ENCODE results near the gene APOB. TPM values are rescaled to one million over a fixed set of nuclear protein-coding genes. Genes with fewer than 3 reads are reported as not detected.

The APOB gene
- total RNA-seq, 3 donors from 2014 or later (not counting 1 experiment from before 2014, with no cell fraction given): not detected

- DNase-seq (peak; percentile 51 to 81), ATAC-seq (peak in 2 of 3 donors; percentile 76 to 84)
- H3K4me1 ChIP-seq (ENCODE audit: control insufficient read depth, insufficient read depth, low read length): no peaks in the 10 kb centered on the region
- H3K36me3 Mint-ChIP-seq: no peaks in the 10 kb centered on the region
- no peak overlapping the region for H3K4me3 ChIP-seq (ENCODE audit: low read length)
- no peak overlapping the region for H3K27ac ChIP-seq (ENCODE audit: low read length)
- H3K4me3 Mint-ChIP-seq: no peak overlapping the region
- WGBS (ENCODE audit: insufficient coverage): 37% methylated on average over 5 of the region's 5 CpGs
- intact Hi-C loops (cut with micrococcal nuclease): loop anchor here (1.0 to 5.0 kb wide), 2 partner anchors 302 to 521 kb away; no protein-coding TSS in a partner anchor
- no peak overlapping the region for H3K27ac Mint-ChIP-seq
- H3K36me3 ChIP-seq (ENCODE audit: control insufficient read depth, insufficient read depth, low read length): no peaks in the 10 kb centered on the region
- H3K27me3 ChIP-seq (ENCODE audit: control insufficient read depth, insufficient read depth, low read length): no peaks in the 10 kb centered on the region
- TF ChIP-seq CTCF (IDR thresholded peaks at IDR 0.05): peak; percentile 81
- no peaks in the 10 kb centered on the region for H3K9me3 Mint-ChIP-seq
- no peaks in the 10 kb centered on the region for H3K4me1 Mint-ChIP-seq
- H3K9me3 ChIP-seq (ENCODE audit: control insufficient read depth, insufficient read depth, low read length): no peaks in the 10 kb centered on the region
- H3K27me3 Mint-ChIP-seq (ENCODE audit: low read depth in 2 of 2): peaks cover 10 to 24% of the 10 kb centered on the region in 2 donors
Measured at GRCh38 chr2:20962939-20963557, 80.8 kb downstream of the APOB start.

- Histone ChIP-seq H3K9me3 (ENCODE audit: control insufficient read depth, insufficient read depth, low read length) (no peaks in the 10 kb centered on the region), H3K4me3 (ENCODE audit: low read length) (no peak overlapping the region), H3K27ac (ENCODE audit: low read length) (no peak overlapping the region), H3K36me3 (ENCODE audit: control insufficient read depth, insufficient read depth, low read length) (no peaks in the 10 kb centered on the region), H3K4me1 (ENCODE audit: control insufficient read depth, insufficient read depth, low read length) (no peaks in the 10 kb centered on the region), H3K27me3 (ENCODE audit: control insufficient read depth, insufficient read depth, low read length) (no peaks in the 10 kb centered on the region)
- ATAC-seq (no peak), DNase-seq (no peak)
- no peaks in the 10 kb centered on the region for H3K4me1 Mint-ChIP-seq
- no peak for TF ChIP-seq CTCF (IDR thresholded peaks at IDR 0.05)
- intact Hi-C loops (cut with micrococcal nuclease): loop anchor here (5.0 kb wide), 1 partner anchor 520 kb away; no protein-coding TSS in a partner anchor
- H3K27me3 Mint-ChIP-seq (ENCODE audit: low read depth in 2 of 2): peaks cover 10 to 24% of the 10 kb centered on the region in 2 donors
- H3K4me3 Mint-ChIP-seq: no peak overlapping the region
- no peak overlapping the region for H3K27ac Mint-ChIP-seq
- WGBS (ENCODE audit: insufficient coverage): 74% methylated on average over 7 of the region's 7 CpGs
- H3K36me3 Mint-ChIP-seq: no peaks in the 10 kb centered on the region
- no peaks in the 10 kb centered on the region for H3K9me3 Mint-ChIP-seq
Measured at GRCh38 chr2:20961858-20962257, 82.0 kb downstream of the APOB start.

- WGBS (ENCODE audit: insufficient coverage): 74% methylated on average over 4 of the region's 4 CpGs
- no peaks in the 10 kb centered on the region for H3K9me3 ChIP-seq (ENCODE audit: control insufficient read depth, insufficient read depth, low read length)
- Mint-ChIP-seq H3K4me1 (no peaks in the 10 kb centered on the region), H3K27me3 (ENCODE audit: low read depth in 2 of 2) (peaks cover 7 to 17% of the 10 kb centered on the region in 2 donors), H3K36me3 (no peaks in the 10 kb centered on the region), H3K4me3 (no peak overlapping the region), H3K27ac (no peak overlapping the region), H3K9me3 (no peaks in the 10 kb centered on the region)
- intact Hi-C loops (cut with micrococcal nuclease): loop anchor here (5.0 kb wide), 1 partner anchor 518 kb away; no protein-coding TSS in a partner anchor
- no peak overlapping the region for H3K27ac ChIP-seq (ENCODE audit: low read length)
- no peak overlapping the region for H3K4me3 ChIP-seq (ENCODE audit: low read length)
- H3K4me1 ChIP-seq (ENCODE audit: control insufficient read depth, insufficient read depth, low read length): no peaks in the 10 kb centered on the region
- H3K36me3 ChIP-seq (ENCODE audit: control insufficient read depth, insufficient read depth, low read length): no peaks in the 10 kb centered on the region
- no peak for DNase-seq
- no peak for TF ChIP-seq CTCF (IDR thresholded peaks at IDR 0.05)
- no peak for ATAC-seq
- no peaks in the 10 kb centered on the region for H3K27me3 ChIP-seq (ENCODE audit: control insufficient read depth, insufficient read depth, low read length)
Measured at GRCh38 chr2:20960003-20960402, 83.9 kb downstream of the APOB start.

GRCh38 chr2:20959252-20959651 lies 84.6 kb downstream of the APOB start:
- Mint-ChIP-seq H3K9me3 (no peaks in the 10 kb centered on the region), H3K36me3 (no peaks in the 10 kb centered on the region), H3K4me1 (no peaks in the 10 kb centered on the region), H3K27ac (no peak overlapping the region), H3K27me3 (ENCODE audit: low read depth in 2 of 2) (peaks cover 7 to 15% of the 10 kb centered on the region in 2 donors), H3K4me3 (no peak overlapping the region)
- Histone ChIP-seq H3K9me3 (ENCODE audit: control insufficient read depth, insufficient read depth, low read length) (no peaks in the 10 kb centered on the region), H3K27me3 (ENCODE audit: control insufficient read depth, insufficient read depth, low read length) (no peaks in the 10 kb centered on the region), H3K36me3 (ENCODE audit: control insufficient read depth, insufficient read depth, low read length) (no peaks in the 10 kb centered on the region), H3K4me3 (ENCODE audit: low read length) (no peak overlapping the region), H3K4me1 (ENCODE audit: control insufficient read depth, insufficient read depth, low read length) (no peaks in the 10 kb centered on the region), H3K27ac (ENCODE audit: low read length) (no peak overlapping the region)
- DNase-seq: no peak
- no peak for TF ChIP-seq CTCF (IDR thresholded peaks at IDR 0.05)
- no peak for ATAC-seq
- intact Hi-C loops (cut with micrococcal nuclease): no loop called here
- 80% methylated on average over 4 of the region's 4 CpGs for WGBS (ENCODE audit: insufficient coverage)
